GM23338 (cell line): ENCODE data around the gene ADAD2. TPM values are rescaled to one million over a fixed set of nuclear protein-coding genes. Genes with fewer than 3 reads are reported as not detected.
A peak's percentile ranks its signal among the peaks of the same experiment; 100 is the strongest.
"Not testable (repeated sequence)": the region's sequence is repeated elsewhere in the genome, so short reads cannot be mapped to it uniquely, and the experiment has no call there.

Experiments
- ATAC-seq: fragments of 200-7000 bp; cut with Tn5 transposase; 3 replicates; pipeline ENCODE4 v1.9.1; 2020
- DNase-seq: peaks from one replicate; pipeline ENCODE4 v3.0.0-alpha.2; 2015; ENCODE audit warnings: low spot score
- H2AFZ ChIP-seq: fragments of 200-600 bp; sonication (generic); 2 replicates; pipeline ENCODE4 v1.8.0; 2016; ENCODE audit warnings: antibody characterized with exemption, mild to moderate bottlenecking, moderate library complexity
- H3F3A ChIP-seq: fragments of 200-600 bp; sonication (generic); replicated peaks from 2 replicates; pipeline ENCODE4 v1.8.0; 2017; ENCODE audit warnings: antibody characterized with exemption, mixed run types, low read depth
- H3K27ac ChIP-seq: fragments of 200-600 bp; sonication (generic); 2 replicates; pipeline ENCODE4 v1.6.1; 2016; ENCODE audit warnings: low read depth
- H3K27me3 ChIP-seq: fragments of 200-600 bp; sonication (generic); 2 replicates; pipeline ENCODE4 v1.8.0; 2016; ENCODE audit warnings: mild to moderate bottlenecking, mixed run types, moderate library complexity; ENCODE audit not compliant: insufficient read depth
- H3K36me3 ChIP-seq: fragments of 200-600 bp; sonication (generic); 2 replicates; pipeline ENCODE4 v1.8.0; 2016; ENCODE audit warnings: mild to moderate bottlenecking; ENCODE audit not compliant: insufficient read depth
- H3K4me1 ChIP-seq: fragments of 200-600 bp; sonication (generic); 2 replicates; pipeline ENCODE4 v1.8.0; 2016; ENCODE audit warnings: mild to moderate bottlenecking, moderate library complexity; ENCODE audit not compliant: insufficient read depth
- H3K4me2 ChIP-seq: fragments of 200-600 bp; sonication (generic); 2 replicates; pipeline ENCODE4 v1.7.1; 2017; ENCODE audit warnings: mixed run types
- H3K4me3 ChIP-seq: fragments of 200-600 bp; sonication (generic); 2 replicates; pipeline ENCODE4 v1.6.1; 2016; ENCODE audit warnings: mixed run types
- H3K79me2 ChIP-seq: fragments of 200-600 bp; sonication (generic); replicated peaks from 2 replicates; pipeline ENCODE4 v1.8.0; 2017; ENCODE audit warnings: mild to moderate bottlenecking; ENCODE audit not compliant: insufficient read depth
- H3K9me2 ChIP-seq: fragments of 200-600 bp; sonication (generic); 2 replicates; pipeline ENCODE4 v1.8.0; 2017; ENCODE audit not compliant: insufficient read depth
- H4K20me1 ChIP-seq: fragments of 200-600 bp; sonication (generic); replicated peaks from 2 replicates; pipeline ENCODE4 v1.8.0; 2017; ENCODE audit warnings: mild to moderate bottlenecking; ENCODE audit not compliant: insufficient read depth
- H3K27ac Mint-ChIP-seq: 2 replicates; pipeline ENCODE4 v1.8.0; 2020; ENCODE audit warnings: inconsistent platforms, mild to moderate bottlenecking, moderate library complexity, mixed read lengths
- H3K27me3 Mint-ChIP-seq: 3 replicates; pipeline ENCODE4 v1.8.0; 2022; ENCODE audit warnings: low read depth, mild to moderate bottlenecking, moderate library complexity, mixed read lengths, inconsistent platforms; ENCODE audit not compliant: insufficient read depth, poor library complexity
- H3K36me3 Mint-ChIP-seq: 3 replicates; pipeline ENCODE4 v1.8.0; 2021; ENCODE audit warnings: low read depth, mild to moderate bottlenecking, inconsistent platforms, moderate library complexity, mixed read lengths
- H3K4me1 Mint-ChIP-seq: 3 replicates; pipeline ENCODE4 v1.8.0; 2020; ENCODE audit warnings: mild to moderate bottlenecking, inconsistent platforms, mixed read lengths
- H3K4me3 Mint-ChIP-seq: 3 replicates; pipeline ENCODE4 v1.8.0; 2021; ENCODE audit warnings: moderate library complexity, mild to moderate bottlenecking, inconsistent platforms, mixed read lengths
- H3K9me3 Mint-ChIP-seq: 3 replicates; pipeline ENCODE4 v1.8.0; 2020; ENCODE audit warnings: moderate library complexity, mild to moderate bottlenecking, inconsistent platforms, mixed read lengths
- CREB1 ChIP-seq: fragments of 250-450 bp; sonication (Bioruptor Pico); IDR thresholded peaks from 2 replicates; pipeline ENCODE4 v1.5.0; 2020; ENCODE audit warnings: low read depth, mild to moderate bottlenecking, moderate library complexity
- CTCF ChIP-seq, 2 experiments: fragments of 200-600 bp in 1 of 2; sonication (generic) in 1 of 2; conservative IDR thresholded peaks; 2 replicates each; pipeline versions ENCODE4 v1.5.1 to v1.6.1; 2016 to 2017; ENCODE audit warnings: antibody characterized with exemption in 2 of 2, low read depth in 2 of 2, mild to moderate bottlenecking in 2 of 2, moderate library complexity in 1 of 2
- NANOG ChIP-seq: IDR thresholded peaks from 2 replicates; pipeline ENCODE4 v1.6.1; 2016; ENCODE audit warnings: antibody characterized with exemption, borderline replicate concordance
- STAT1 ChIP-seq: IDR thresholded peaks from one replicate; pipeline ENCODE4 v1.6.1; 2016; ENCODE audit warnings: antibody characterized with exemption; ENCODE audit not compliant: unreplicated experiment
- ZNF114 ChIP-seq: fragments of 250-450 bp; sonication (Bioruptor Pico); IDR thresholded peaks from 2 replicates; pipeline ENCODE4 v1.5.0; 2020; ENCODE audit warnings: mild to moderate bottlenecking, moderate library complexity
- ZNF462 ChIP-seq: fragments of 250-450 bp; sonication (Bioruptor Pico); IDR thresholded peaks from 2 replicates; pipeline ENCODE4 v1.5.0; 2020; ENCODE audit warnings: mild to moderate bottlenecking, moderate library complexity
- polyA plus RNA-seq: library from polyadenylated mRNA; unstranded; fragments of >200 nt; fragmentation: Nextera tagmentation; extraction: Ambion mirVana; gene quantifications from 2 replicates; pipeline ENCODE4 v1.2.1, GENCODE V29; 2016
- total RNA-seq: library from RNA; depleted of rRNA; stranded (reverse); fragments of >200 nt; shearing (Covaris generic); gene quantifications from 2 replicates; pipeline ENCODE4 v1.2.3, GENCODE V29; 2014

The ADAD2 gene
- total and polyA plus RNA-seq, 2 experiments from 2014 or later: 1.6 to 4.5 TPM

GRCh38 chr16:84216144-84216543 is 25.2 kb downstream of the ADAD2 start:
- H3K9me2 ChIP-seq, H3F3A ChIP-seq, H3K27ac ChIP-seq, H3K27ac Mint-ChIP-seq, H2AFZ ChIP-seq, H3K36me3 ChIP-seq, H3K4me3 Mint-ChIP-seq, H3K27me3 ChIP-seq, H4K20me1 ChIP-seq, ATAC-seq, DNase-seq, H3K79me2 ChIP-seq, H3K36me3 Mint-ChIP-seq, H3K4me1 ChIP-seq, H3K9me3 Mint-ChIP-seq, H3K4me2 ChIP-seq, H3K4me3 ChIP-seq: not testable (repeated sequence)
- Mint-ChIP-seq H3K4me1 (peaks cover 11% of the 10 kb centered on the region), H3K27me3 (peaks cover 18% of the 10 kb centered on the region)

- Histone ChIP-seq H3K79me2 (no peaks in the 10 kb centered on the region), H3F3A (no peaks in the 10 kb centered on the region), H3K36me3 (no peaks in the 10 kb centered on the region), H3K4me2 (no peak overlapping the region), H4K20me1 (no peaks in the 10 kb centered on the region), H3K27ac (no peak overlapping the region), H3K4me1 (no peaks in the 10 kb centered on the region), H3K4me3 (no peak overlapping the region), H3K9me2 (no peaks in the 10 kb centered on the region), H3K27me3 (no peaks in the 10 kb centered on the region), H2AFZ (no peak overlapping the region; the same call in 1 of the 2 replicates)
- Mint-ChIP-seq H3K27me3 (peaks cover 18% of the 10 kb centered on the region), H3K27ac (no peak overlapping the region), H3K36me3 (no peaks in the 10 kb centered on the region), H3K4me3 (no peak overlapping the region), H3K4me1 (peaks cover 11% of the 10 kb centered on the region), H3K9me3 (no peaks in the 10 kb centered on the region; the same call in 2 of the 3 replicates)
- no peak for TF ChIP-seq STAT1
- TF ChIP-seq NANOG: no peak
- no peak for ATAC-seq
- DNase-seq: no peak
Observed at GRCh38 chr16:84218176-84218823, 27.3 kb downstream of the ADAD2 start.

- Histone ChIP-seq H3K4me1 (no peaks in the 10 kb centered on the region), H3K27ac (no peak overlapping the region), H3K4me2 (no peak overlapping the region), H3F3A (no peaks in the 10 kb centered on the region), H2AFZ (0 out of 2 replicates have a peak overlapping the region, but pooled peaks have one; percentile 32), H3K9me2 (no peaks in the 10 kb centered on the region), H3K79me2 (no peaks in the 10 kb centered on the region), H3K27me3 (no peaks in the 10 kb centered on the region), H3K4me3 (no peak overlapping the region), H4K20me1 (no peaks in the 10 kb centered on the region), H3K36me3 (no peaks in the 10 kb centered on the region)
- Mint-ChIP-seq H3K4me3 (no peak overlapping the region), H3K4me1 (peaks cover 11% of the 10 kb centered on the region), H3K9me3 (no peaks in the 10 kb centered on the region; the same call in 2 of the 3 replicates), H3K27ac (no peak overlapping the region), H3K36me3 (no peaks in the 10 kb centered on the region), H3K27me3 (peaks cover 18% of the 10 kb centered on the region)
- TF ChIP-seq ZNF462 (peak; percentile 44; the same call in 1 of the 2 replicates), STAT1 (no peak), ZNF114 (no peak), CTCF (conservative IDR thresholded peaks at IDR 0.05; ENCODE audit: low read depth in 2 of 2) (no peak), CREB1 (CRISPR knock-in tag) (no peak)
- peak; percentile 48 for ATAC-seq
- DNase-seq: no peak
Observed at GRCh38 chr16:84218956-84219355, 28.0 kb downstream of the ADAD2 start.
